DMS53 (cell line): ENCODE results near the gene SRC.

Source experiments
- DNase-seq: peaks from one replicate; lab custom pipeline; 2025; lab: John Stamatoyannopoulos, UW

SRC gene

DNA sequence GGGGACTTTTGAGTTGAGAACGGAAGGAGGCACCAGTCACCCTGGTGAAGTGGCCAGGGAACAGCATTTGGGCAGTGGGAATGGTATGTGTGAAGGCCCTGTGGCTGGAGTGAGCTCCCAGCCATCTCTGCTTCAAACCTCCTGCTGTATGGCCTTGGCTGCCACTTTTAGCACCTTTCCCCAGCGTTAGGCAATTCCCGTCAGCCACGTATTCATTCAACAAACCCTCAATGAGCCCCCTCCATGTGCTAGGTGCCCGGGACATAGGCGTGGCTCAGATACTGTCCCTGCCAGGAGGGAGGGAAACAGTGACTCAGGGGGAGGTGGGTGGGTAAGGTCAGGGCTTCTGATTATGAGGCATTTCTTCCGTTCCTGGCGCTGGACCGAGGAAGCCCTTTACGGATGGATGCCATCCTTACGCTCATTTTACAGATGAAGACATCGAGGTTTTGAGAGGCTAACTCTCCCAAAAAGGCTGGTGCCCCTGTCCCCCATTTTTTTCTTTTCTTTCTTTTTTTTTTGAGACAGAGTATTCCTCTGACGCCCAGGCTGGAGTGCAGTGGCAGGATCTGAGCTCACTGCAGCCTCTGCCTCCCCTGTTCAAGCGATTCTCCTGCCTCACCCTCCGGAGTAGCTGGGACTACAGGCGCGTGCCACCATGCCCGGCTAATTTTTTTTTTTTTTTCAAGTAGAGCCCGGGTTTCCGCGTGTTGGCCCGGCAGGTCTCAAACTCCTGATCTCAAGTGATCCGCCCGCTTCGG lies 37.5 kb downstream of the SRC start:
- DNase-seq: no peak

DNA sequence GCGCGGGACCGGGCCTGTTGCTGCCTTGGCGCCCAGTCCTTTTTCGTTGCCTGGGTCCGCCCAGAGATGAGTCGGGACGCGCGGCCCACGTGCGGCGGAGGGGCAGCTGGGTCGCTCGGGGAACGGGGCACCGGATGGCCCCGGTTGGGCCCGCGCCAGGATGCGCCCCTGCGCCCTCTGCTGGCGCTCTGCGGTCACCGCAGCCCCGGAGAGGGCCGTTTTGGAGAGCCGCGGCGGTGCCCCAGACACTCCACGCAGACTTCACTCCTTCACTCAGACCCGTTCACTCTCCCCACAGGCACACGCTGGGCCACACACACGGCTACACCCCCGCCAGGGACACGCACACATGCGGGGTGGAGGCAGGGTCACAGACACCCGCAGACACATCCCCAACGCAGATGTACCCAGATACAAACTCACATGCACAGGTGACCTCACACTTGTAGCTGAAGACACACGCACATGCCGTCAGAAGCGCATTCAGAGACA lies 38.8 kb downstream of the SRC start:
- DNase-seq: peak; percentile 76

- DNase-seq: no peak
Observed at GRCh38 chr20:37385176-37385575, 39.2 kb downstream of the SRC start.

GRCh38 chr20:37385659-37386504 lies 39.9 kb downstream of the SRC start:
- no peak for DNase-seq

- no peak for DNase-seq
Observed at GRCh38 chr20:37386505-37387251, 40.7 kb downstream of the SRC start.

- no peak for DNase-seq
Observed at GRCh38 chr20:37387519-37388269, 41.8 kb downstream of the SRC start.

DNA sequence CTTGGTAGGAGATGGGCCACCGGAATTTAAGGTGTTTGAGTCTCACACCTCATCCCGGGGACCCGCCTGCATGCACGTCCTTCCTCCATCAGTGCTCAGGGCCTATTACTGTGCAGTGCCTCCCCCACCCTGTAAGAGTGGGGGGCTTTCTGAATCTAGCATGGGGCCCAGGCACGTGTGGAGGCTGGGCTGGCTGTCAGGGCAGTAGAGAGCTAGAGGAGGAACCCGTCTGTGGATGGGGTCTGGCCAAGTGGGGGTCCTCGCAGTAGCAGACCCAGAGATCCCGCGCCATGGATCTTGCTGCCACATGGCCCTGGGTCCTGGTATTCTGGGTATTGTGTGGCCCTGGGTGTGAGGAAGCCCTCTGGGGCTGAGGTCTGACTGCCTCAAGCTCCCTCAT lies 42.9 kb downstream of the SRC start:
- DNase-seq: no peak

DNA sequence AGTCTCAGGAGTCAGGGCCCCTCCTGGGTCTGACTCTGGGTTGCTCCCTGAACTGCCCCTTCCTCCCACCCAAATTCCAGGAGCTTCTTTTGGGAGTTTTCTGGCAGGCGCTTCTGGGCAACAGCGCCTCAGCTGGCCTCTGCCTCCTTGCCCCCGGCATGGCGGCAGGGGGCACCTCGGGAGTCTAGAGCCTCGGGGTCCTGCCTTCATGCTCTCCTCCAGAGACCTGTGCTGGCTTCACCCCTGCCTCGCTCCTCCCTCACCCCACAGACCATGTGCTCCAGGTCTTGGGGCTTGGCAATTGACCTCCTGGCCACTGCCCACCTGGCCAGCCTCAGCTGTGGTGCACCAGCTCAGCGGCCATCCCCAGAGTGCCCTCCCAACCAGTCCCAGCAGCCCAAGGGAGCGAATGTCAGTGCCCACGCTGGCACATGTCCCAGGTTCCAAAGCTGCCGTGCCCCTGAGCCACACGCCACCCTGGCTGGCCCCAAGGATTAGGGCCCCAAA lies 43.4 kb downstream of the SRC start:
- DNase-seq: no peak

DNA sequence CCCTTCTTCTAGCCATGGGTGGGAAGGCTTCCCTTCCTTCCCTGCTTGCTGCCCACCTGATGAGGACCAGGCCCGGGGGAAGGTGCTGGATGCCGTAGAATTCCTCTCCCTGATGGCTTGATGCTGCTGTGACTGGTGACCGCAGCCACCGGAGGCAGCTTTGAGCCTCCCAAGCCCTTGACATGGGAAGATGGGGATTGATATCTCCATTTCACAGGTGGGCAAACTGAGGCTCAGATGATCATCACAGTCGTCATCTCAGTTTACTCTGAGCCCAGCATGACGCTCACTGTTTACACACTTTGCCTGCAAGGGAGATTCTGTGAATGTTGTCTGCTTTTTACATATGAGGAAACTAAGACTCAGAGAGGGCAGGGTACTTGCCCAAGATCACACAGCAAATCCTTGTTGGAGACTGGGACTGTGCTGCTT lies 43.9 kb downstream of the SRC start:
- peak; percentile 23 for DNase-seq

- DNase-seq: no peak
Observed at GRCh38 chr20:37390503-37390890, 44.6 kb downstream of the SRC start.

DNA sequence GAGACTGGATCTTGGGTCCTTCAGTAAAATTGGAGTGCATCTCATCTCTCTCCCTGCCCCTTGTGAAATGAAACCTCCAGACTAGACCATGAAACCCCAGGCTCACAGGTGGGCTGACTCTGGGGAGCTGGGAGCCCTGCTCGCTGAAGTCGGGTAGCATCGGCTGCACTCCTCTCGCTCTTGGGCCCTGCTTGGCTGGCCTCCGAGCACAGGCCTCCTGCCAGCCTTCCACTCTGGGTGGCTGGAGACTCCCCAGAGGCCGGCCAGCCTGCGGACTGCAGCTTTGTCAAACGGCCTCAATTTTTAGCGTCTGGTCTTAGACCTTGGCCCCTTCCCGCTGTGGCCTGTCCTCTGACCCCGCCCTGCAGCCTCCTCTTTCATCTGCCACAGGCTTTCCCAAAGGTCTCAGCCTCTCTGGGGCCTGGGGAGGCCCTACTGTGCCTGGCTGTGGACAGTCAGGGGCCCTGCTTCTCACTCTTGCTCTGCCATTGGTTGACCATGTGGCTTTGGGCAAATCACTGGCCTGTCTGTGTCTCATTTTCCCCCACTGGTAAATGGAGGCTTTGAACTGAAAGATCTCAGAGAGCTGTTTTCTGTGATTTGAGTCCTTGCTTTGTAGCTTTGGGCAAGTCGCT lies 45.1 kb downstream of the SRC start:
- no peak for DNase-seq

DNA sequence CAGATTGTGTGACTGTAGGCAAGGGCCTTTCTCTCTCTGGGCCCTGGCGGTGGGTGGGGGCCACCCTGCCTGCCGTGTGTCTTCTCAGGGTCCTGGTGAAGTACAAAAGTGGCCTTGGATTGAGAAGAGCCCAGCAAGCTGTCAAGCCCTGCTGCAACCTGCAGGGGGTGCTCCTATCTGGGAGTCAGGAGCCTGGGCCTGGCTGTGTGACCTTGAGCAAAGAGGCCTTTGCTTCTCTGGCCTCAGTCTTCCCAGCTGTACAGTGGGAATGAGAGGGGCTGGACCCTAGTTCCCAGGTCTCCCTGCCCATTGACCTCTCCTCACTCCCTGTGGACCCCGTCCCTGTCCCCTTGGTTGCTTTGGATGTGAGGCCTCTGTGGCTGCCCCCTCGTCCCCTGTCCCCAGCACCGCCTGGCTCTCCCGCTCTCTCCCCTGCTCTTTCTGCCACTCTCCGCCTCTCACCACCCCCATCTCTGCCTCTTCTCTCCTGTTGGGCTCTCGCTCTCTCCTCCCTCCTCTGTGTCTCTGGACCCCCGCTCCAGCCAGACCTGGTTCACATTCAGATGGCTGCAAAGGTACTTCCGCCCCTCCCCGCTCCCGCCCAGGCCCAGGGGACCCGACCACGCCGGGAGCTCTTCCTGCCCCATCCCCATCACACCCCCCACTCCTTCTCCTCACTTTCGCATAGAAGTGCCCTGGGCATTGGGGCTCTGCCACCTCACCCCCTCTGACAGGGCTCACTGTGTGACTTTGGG lies 46.7 kb downstream of the SRC start:
- DNase-seq: peak; percentile 52

- no peak for DNase-seq
Observed at GRCh38 chr20:37393196-37393862, 47.4 kb downstream of the SRC start.

- DNase-seq: no peak
Observed at GRCh38 chr20:37393863-37394542, 48.1 kb downstream of the SRC start.

GRCh38 chr20:37394543-37395409 lies 48.8 kb downstream of the SRC start:
- no peak for DNase-seq

GRCh38 chr20:37395410-37395797 lies 49.5 kb downstream of the SRC start:
- DNase-seq: no peak

DNA sequence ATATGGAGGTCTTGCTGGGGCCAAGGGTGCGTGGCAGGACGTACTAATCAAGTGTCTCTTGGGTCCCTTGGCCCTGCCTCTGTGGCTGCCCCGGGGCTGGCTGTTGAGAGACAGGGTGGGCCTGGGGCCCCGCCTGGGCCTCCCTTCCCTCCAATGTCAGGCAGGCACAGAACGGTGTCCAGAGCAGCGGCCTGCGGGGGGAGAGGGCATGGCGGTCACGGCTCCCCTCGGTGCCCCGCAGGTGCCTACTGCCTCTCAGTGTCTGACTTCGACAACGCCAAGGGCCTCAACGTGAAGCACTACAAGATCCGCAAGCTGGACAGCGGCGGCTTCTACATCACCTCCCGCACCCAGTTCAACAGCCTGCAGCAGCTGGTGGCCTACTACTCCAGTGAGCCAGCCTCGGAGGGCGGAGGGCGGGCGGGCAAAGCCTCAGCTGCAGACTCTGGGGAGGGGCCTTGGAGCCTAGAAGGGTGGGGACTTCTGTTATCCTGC lies 50.0 kb downstream of the SRC start:
- peak; percentile 19 for DNase-seq
